ES-I3 (cell line): ENCODE measurements around the gene ZNF3.
A peak's percentile ranks its signal among the peaks of the same experiment; 100 is the strongest.
"Not testable (repeated sequence)": the region's sequence is repeated elsewhere in the genome, so short reads cannot be mapped to it uniquely, and the experiment has no call there.

Experiments
- H3K36me3 ChIP-seq: 2 replicates; pipeline ENCODE4 v1.6.1; 2013; ENCODE audit warnings: mild to moderate bottlenecking, low read length, control low read depth, moderate library complexity; ENCODE audit not compliant: insufficient read depth
- H3K4me1 ChIP-seq: 2 replicates; pipeline ENCODE4 v1.6.1; 2013; ENCODE audit warnings: mild to moderate bottlenecking, control low read depth, low read length; ENCODE audit not compliant: insufficient read depth
- H3K9ac ChIP-seq: 2 replicates; pipeline ENCODE4 v1.6.1; 2013; ENCODE audit warnings: low read depth, mild to moderate bottlenecking, low read length, moderate library complexity
- H3K9me3 ChIP-seq: 2 replicates; pipeline ENCODE4 v1.6.1; 2013; ENCODE audit warnings: mild to moderate bottlenecking, low read length, moderate library complexity; ENCODE audit not compliant: control insufficient read depth, insufficient read depth

Gene ZNF3

DNA sequence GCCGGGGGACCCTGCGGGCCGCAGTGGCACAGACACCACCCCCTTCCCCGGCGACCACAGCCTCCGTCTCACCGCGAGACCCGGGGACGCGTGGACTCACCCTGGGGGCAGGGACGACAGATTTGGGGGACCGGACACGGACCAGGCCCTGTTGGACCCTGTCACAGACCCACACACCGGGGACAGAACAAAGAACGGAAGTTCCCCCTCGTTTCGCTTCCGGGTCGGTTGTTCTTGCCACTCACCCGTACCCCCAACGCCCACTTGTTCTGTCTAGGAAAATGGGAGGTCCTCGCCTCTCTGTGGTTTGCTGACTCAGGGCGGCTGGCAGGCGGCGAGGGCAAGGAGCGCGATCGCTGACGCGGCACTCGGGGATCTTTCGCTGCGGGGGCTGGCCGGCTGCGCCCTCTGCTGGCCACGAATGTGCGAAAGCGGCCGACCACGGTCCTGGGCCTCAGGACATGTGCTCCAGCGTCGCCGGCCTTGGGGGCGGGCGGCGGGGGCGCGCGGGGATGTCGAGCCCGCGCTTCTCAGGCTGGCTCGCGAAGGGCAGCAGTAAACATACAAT lies at the start of gene ZNF3:
Gene ZNF3, minus strand, starts transcription at position 189 of the 568 bp plus-strand sequence. CDS start 4,366 bp downstream, outside the sequence.
- peaks cover 5% of the 10 kb centered on the region for H3K9me3 ChIP-seq
- peak within 1 kb of the TSS; percentile 97 for H3K9ac ChIP-seq
- peaks cover 23% of the 10 kb centered on the region for H3K36me3 ChIP-seq
- H3K4me1 ChIP-seq: peaks cover 13% of the 10 kb centered on the region

DNA sequence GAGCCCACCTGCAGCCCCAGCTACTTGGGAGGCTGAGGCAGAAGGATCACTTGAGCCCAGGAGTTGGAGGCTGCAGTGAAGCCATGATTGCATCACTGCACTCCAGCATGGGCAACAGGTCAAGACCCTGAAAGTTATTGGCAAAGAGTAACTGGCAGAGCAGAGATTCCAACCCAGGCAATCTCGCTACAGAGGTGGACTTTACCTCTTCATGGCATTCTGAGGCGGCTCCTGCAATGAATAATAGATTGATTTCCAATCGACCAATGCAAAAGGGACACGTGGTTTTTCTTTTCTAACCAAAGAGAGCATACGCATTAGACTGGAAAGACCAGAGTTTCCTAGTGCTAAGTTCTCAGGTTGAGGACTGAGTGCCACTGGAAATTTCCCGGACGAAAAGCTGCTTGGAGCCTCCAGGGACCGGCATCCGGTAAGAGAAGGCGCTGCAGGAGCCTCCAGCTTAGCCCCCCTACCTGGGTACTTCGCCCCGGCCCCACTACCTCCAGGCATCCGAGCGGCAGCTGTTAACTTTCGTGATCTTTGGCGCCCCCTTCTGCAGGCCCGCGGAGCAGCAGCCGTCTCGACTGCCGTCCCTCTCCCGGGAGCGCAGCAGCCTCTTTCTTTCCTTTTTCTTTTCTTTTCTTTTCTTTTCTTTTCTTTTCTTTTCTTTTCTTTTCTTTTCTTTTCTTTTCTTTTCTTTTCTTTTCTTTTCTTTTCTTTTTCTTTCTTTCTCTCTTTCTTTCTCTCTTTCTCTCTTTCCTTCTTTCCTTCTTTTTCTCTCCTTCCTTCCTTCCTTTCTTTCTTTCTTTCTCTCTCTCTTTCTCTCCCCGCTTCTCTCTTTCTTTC lies 49.3 kb upstream of the ZNF3 start:
- Histone ChIP-seq H3K4me1 (0 out of 2 replicates have a peak, but pooled peaks cover 7% of the 10 kb centered on the region), H3K9ac (peak overlapping the region; percentile 14; the same call in 1 of the 2 replicates), H3K9me3 (no peaks in the 10 kb centered on the region), H3K36me3 (no peaks in the 10 kb centered on the region)

DNA sequence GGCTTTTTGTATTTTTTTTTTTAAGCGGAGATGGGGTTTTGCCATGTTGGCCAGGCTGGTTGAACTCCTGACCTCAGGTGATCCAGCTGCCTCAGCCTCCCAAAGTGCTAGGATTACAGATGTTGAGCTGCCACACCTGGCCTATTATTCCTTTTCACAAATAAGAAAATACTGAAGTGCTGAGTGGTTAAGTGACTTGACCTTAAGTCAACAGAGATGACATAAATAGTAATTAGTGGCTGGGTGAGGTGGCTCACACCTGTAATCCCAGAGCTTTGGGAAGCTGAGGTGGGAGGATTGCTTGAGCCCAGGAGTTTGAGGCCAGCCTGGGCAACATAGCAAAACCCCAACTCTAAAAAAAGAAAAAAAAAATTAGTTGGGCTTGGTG lies 48.7 kb upstream of the ZNF3 start:
- H3K9me3 ChIP-seq, H3K9ac ChIP-seq, H3K36me3 ChIP-seq, H3K4me1 ChIP-seq: not testable (repeated sequence)

DNA sequence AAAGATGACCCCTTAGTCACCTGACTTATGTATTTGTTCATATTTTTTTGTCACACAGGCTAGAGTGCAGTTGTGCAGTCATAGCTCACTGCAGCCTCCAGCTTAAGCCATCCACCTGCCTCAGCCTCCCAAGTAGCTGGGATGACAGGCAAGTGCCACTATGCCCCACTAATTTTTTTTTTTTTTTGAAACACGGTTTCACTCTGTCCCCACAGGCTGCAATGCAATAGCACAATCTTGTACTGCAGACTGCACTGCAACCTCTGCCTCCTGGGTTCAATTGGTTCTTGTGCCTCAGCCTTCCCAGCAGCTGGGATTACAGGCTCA lies 47.1 kb upstream of the ZNF3 start:
- H3K4me1 ChIP-seq: 0 out of 2 replicates have a peak, but pooled peaks cover 7% of the 10 kb centered on the region
- H3K9me3 ChIP-seq: no peaks in the 10 kb centered on the region
- no peak overlapping the region for H3K9ac ChIP-seq
- no peaks in the 10 kb centered on the region for H3K36me3 ChIP-seq

DNA sequence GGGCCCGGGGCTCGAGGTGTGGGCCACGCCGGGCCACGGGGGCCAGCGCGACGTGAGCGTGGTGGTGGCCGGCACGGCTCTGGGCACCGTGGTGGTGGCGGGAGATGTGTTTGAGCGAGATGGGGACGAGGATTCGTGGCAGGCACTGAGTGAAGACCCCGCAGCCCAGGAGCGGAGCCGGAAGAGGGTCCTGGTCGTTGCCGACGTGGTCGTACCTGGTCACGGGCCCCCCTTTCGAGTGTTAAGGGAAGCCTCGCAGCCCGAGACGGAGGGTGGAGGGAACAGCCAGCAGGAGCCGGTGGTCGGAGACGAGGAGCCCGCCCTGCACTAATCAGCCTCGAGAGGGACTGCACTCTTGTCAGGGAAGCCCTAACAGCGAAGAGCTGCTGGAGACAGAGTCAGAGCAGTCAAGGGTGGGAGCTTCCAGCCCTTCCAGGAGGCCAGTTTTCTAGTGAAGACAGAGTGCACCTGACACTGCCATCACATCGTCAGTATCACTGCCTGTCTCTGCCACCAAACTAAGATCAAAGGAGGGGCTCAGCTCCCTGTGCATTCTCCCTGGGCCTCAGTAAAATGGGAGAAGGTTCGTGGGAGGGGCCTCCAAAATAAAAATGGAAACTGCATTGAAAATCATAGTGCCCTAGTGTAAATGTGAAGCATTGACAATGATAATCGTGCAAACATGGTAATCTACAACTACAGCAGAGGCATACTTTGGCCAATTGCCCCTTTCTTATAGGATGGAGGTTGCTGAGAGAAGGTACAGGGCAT lies 46.5 kb upstream of the ZNF3 start:
- Histone ChIP-seq H3K36me3 (no peaks in the 10 kb centered on the region), H3K4me1 (0 out of 2 replicates have a peak, but pooled peaks cover 7% of the 10 kb centered on the region), H3K9me3 (no peaks in the 10 kb centered on the region), H3K9ac (peak overlapping the region; percentile 88)

DNA sequence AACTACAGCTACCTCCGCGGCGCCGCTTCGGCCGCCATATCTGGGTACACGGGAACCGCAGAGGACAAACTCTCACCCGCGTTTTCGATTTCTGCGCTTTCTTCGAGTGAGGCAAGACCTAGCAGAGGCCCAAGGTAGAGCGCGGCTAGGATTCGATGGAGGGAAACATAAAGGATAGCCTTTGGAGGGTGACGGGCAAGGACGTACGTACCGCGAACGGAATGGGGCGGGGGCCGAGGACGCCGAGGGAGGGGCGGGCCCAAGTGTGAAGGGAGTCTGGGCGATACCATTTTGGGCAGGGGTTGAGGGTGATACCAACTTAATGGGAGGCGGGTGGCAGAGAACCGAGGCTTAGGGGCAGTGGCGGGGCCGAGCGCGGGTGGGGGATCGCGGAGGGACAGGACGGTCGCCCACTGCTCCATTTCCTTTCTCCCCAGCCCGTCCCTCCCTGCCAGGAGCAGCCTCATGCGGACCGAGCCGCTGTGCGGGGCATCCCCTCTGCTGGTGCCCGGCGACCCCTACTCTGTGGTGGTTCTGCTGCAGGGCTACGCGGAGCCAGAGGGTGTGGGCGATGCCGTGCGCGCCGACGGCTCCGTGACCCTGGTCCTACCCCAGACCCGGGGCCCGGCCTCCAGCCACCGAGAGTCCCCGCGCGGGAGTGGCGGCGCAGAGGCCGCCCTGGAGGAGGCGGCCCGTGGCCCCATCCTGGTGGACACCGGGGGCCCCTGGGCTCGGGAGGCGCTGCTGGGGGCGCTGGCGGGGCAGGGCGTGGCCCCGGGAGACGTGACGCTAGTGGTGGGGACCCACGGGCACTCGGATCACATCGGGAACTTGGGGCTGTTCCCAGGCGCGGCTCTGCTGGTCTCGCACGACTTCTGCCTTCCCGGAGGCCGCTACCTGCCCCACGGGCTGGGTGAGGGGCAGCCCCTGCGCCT lies 45.7 kb upstream of the ZNF3 start, which contains the start of gene MBLAC1:
Gene MBLAC1, plus strand, starts transcription at position 37 of the 935 bp plus-strand sequence. Its CDS starts 429 bp downstream, at position 466.
- Histone ChIP-seq H3K4me1 (0 out of 2 replicates have a peak, but pooled peaks cover 7% of the 10 kb centered on the region), H3K9me3 (no peaks in the 10 kb centered on the region), H3K36me3 (no peaks in the 10 kb centered on the region), H3K9ac (peak within 1 kb of the TSS; percentile 88)

DNA sequence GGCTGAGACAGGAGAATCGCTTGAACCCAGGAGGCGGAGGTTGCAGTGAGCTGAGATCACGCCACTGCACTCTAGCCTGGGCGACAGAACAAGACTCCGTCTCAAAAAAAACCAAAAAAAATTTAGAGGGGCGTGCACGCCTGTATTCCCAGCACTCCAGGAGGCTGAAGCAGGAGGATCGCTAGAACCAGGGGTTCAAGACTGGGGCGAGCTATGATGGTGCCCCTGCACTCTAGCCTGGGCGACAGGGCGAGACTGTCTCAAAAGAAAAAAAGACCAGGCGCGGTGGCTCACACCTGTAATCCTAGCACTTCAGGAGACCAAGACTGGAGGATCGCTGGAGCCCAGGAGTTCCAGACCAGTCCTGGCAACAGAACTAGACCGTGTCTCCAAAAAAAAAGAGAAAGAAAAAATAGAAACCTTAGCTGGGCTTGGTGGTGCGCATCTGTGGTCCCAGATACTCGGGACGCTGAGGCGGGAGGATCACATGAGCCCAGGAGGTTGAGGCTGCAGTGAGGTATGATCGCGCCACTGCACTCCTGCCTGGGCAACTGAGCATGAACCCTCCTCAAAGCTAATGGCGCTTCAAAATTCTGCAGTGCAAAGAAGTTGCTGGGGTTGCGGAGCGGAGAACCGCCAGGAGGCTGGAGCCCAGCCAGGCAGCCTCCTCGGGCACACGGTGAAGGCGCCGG lies 44.9 kb upstream of the ZNF3 start:
- Histone ChIP-seq H3K36me3 (no peaks in the 10 kb centered on the region), H3K4me1 (0 out of 2 replicates have a peak, but pooled peaks cover 10% of the 10 kb centered on the region), H3K9ac (peak overlapping the region; percentile 88), H3K9me3 (no peaks in the 10 kb centered on the region)

DNA sequence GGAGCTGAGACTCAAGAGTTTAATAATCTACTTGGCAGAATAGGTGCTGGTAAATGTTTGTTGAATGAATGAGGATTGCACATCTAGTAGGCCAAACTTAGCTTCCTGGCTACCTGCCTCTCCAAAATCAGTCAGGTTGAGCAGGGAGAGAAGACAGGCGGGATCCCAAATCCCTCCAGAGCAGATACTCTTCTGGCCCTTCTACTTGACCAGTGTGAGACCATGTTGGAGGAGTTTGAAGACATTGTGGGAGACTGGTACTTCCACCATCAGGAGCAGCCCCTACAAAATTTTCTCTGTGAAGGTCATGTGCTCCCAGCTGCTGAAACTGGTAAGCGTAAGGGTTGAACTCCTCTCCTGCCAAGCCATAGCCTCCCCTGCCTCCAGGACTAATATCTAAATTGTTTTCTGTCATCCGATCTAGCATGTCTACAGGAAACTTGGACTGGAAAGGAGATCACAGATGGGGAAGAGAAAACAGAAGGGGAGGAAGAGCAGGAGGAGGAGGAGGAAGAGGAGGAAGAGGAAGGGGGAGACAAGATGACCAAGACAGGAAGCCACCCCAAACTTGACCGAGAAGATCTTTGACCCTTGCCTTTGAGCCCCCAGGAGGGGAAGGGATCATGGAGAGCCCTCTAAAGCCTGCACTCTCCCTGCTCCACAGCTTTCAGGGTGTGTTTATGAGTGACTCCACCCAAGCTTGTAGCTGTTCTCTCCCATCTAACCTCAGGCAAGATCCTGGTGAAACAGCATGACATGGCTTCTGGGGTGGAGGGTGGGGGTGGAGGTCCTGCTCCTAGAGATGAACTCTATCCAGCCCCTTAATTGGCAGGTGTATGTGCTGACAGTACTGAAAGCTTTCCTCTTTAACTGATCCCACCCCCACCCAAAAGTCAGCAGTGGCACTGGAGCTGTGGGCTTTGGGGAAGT lies 43.0 kb upstream of the ZNF3 start:
- Histone ChIP-seq H3K9me3 (no peaks in the 10 kb centered on the region), H3K36me3 (no peaks in the 10 kb centered on the region), H3K9ac (no peak overlapping the region), H3K4me1 (peaks cover 15% of the 10 kb centered on the region; the same call in 1 of the 2 replicates)

DNA sequence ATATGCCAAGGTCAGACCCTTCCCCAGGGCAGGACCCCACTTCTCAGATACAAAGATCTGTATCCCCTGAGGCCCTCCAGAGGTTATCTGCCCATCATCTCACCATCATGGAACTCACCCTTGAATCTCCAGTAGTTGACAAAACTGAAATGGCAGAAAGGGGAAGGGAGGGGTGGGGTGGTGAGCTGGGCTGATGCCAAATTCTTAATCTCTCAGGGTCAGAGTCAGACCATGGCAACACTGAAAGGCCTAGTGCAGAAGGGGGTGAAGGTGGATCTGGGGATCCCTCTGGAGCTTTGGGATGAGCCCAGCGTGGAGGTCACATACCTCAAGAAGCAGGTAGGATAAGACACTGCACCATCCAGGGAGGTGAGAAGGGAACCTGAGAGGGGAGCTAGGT lies 41.0 kb upstream of the ZNF3 start:
- Histone ChIP-seq H3K9me3 (no peaks in the 10 kb centered on the region), H3K9ac (no peak overlapping the region), H3K36me3 (no peaks in the 10 kb centered on the region), H3K4me1 (peaks cover 11% of the 10 kb centered on the region; the same call in 1 of the 2 replicates)

DNA sequence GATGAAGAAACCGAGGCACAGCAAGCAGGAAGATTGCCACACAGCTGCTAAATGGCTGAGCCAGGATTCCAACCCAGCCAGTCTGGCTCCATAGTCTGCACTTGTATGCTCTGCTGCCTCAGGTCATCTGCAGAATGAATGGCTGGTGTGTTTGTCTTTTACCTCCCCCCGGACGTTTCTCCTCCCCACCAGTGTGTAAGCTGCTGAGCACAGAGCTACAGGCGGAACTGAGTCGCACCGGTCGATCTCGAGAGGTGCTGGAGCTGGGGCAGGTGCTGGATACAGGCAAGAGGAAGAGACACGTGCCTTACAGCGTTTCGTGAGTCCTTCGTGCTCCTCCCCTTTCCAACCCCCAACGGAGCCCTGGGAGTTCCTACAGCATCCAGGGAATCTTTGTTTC lies 40.5 kb upstream of the ZNF3 start:
- Histone ChIP-seq H3K9ac (no peak overlapping the region), H3K36me3 (no peaks in the 10 kb centered on the region), H3K4me1 (peaks cover 11% of the 10 kb centered on the region; the same call in 1 of the 2 replicates), H3K9me3 (no peaks in the 10 kb centered on the region)

DNA sequence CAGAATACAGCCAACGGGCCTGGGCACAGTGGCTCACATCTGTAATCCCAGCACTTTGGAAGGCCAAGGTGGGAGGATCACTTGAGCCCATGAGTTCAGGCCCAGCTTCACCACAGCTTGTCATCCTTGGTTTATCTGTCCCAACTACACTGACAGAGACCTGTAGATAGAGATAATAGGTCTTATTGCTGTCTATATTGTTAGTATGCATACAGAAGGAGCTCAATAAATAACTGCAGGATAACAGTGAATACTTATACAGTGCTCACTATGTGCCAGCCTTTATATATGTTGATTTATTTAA lies 39.2 kb upstream of the ZNF3 start:
- no peaks in the 10 kb centered on the region for H3K9me3 ChIP-seq
- H3K9ac ChIP-seq: peak overlapping the region; percentile 73; the same call in 1 of the 2 replicates
- peaks cover 11% of the 10 kb centered on the region; the same call in 1 of the 2 replicates for H3K4me1 ChIP-seq
- H3K36me3 ChIP-seq: no peaks in the 10 kb centered on the region

DNA sequence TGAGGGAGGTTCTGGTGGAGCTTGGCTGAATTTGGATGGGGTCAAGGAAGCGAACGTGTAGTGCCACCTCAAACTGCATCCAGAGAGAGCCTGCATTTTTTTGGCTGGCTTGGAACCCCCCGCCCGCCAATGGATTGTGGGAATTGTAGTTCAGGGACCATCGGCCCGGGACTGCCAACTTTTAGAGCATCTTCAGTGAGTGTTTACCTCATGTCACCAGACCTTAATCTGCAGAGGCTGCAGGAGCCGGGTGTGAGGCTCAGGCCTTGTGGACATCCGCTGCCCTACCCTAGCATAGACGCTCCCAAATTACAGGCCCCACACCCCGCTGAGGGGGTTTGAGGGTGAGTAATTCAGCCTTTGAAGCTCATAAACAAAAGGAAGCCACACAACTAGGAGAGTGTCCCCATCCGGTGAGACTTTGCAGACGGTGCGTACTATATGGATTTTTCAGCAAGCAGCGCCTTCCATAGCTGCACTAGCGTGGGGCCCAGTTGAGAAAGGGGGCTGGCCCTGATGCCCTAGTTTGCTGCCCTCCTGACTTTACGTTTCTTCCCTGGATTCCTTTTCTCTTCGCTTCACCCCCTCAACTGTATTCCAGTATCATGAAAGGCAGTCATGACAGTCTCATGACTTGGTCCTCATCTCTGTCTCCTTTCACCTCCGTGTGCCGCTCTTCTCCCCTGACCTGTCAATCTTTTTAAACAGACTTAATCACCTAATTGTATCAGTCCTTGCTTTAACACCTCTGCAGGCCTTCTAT lies 38.6 kb upstream of the ZNF3 start:
- H3K4me1 ChIP-seq: peaks cover 11% of the 10 kb centered on the region; the same call in 1 of the 2 replicates
- no peaks in the 10 kb centered on the region for H3K9me3 ChIP-seq
- H3K36me3 ChIP-seq: no peaks in the 10 kb centered on the region
- peak overlapping the region; percentile 73 for H3K9ac ChIP-seq
